Neural progenitor cell (in vitro differentiated cells): ENCODE results near the gene KANK2.

Experiments
- CTCF ChIP-seq: fragments of 200-600 bp; sonication (generic); IDR thresholded peaks from 2 replicates; pipeline ENCODE4 v1.5.1; 2017; ENCODE audit warnings: antibody characterized with exemption, mild to moderate bottlenecking
- EZH2 ChIP-seq: fragments of 200-600 bp; sonication (generic); IDR thresholded peaks from 2 replicates; pipeline ENCODE4 v1.6.1; 2017; ENCODE audit warnings: antibody characterized with exemption, mild to moderate bottlenecking, moderate library complexity

GRCh38 chr19:11176466-11177193 is 20.7 kb downstream of the KANK2 start:
- no peak for TF ChIP-seq CTCF
- TF ChIP-seq EZH2, result no peak
